B cell (primary cell): ENCODE data around the gene STOX2. TPM values are rescaled to one million over a fixed set of nuclear protein-coding genes. Genes with fewer than 3 reads are reported as not detected.

Source experiments
- ATAC-seq: fragments of 200-7000 bp; cut with Tn5 transposase; one replicate; pipeline ENCODE4 v1.10.0; 2021; ENCODE audit warnings: low read depth, mild to moderate bottlenecking, moderate number of reproducible peaks, moderate library complexity
- CTCF ChIA-PET: fragments of 350-600 bp; sonication (Branson Sonifier 250); formaldehyde crosslinking; loops from one replicate; lab custom pipeline; 2021; ENCODE audit warnings: antibody characterized with exemption, inconsistent platforms; lab: Charles Lee
- POLR2A ChIA-PET: fragments of 350-600 bp; sonication (Branson Sonifier 250); formaldehyde crosslinking; loops from one replicate; lab custom pipeline; 2021; ENCODE audit warnings: antibody characterized with exemption; lab: Charles Lee
- DNase-seq: peaks from one replicate; pipeline ENCODE4 v3.0.0; 2013
- H2AFZ ChIP-seq: 2 replicates; pipeline ENCODE4 v1.6.1; 2012; ENCODE audit warnings: mild to moderate bottlenecking, low read depth, low read length; ENCODE audit not compliant: insufficient read depth, poor library complexity, severe bottlenecking
- H3K27ac ChIP-seq, 2 donors: 1 replicate in 1 of 2; 2 replicates in 1 of 2; pipeline ENCODE4 v1.5.1; 2012 to 2013; ENCODE audit warnings: low read length in 2 of 2, mild to moderate bottlenecking in 2 of 2, moderate library complexity in 1 of 2
- H3K27me3 ChIP-seq, 4 experiments: fragments of 200-600 bp in 1 of 4; sonication (generic) in 1 of 4; replicated peaks in 1 of 4; 1 replicate in 2 of 4; 2 replicates in 2 of 4; pipeline versions ENCODE4 v1.6.1 to v1.7.0; 2013 to 2016; ENCODE audit warnings: low read length in 3 of 4, mild to moderate bottlenecking in 2 of 4, mixed read lengths in 1 of 4, moderate library complexity in 1 of 4; ENCODE audit not compliant: insufficient read depth in 4 of 4, control insufficient read depth in 3 of 4; ENCODE audit errors: control extremely low read depth in 1 of 4
- H3K36me3 ChIP-seq, 2 experiments: replicated peaks in 1 of 2; 1 replicate in 1 of 2; 2 replicates in 1 of 2; pipeline versions ENCODE4 v1.6.1 to v1.7.1; 2013; ENCODE audit warnings: low read length in 1 of 2; ENCODE audit not compliant: insufficient read depth in 2 of 2, control insufficient read depth in 1 of 2; ENCODE audit errors: control extremely low read depth in 1 of 2, extremely low read depth in 1 of 2
- H3K4me1 ChIP-seq, 2 donors: fragments of 200-600 bp in 1 of 2; sonication (generic) in 1 of 2; 1 replicate in 1 of 2; 2 replicates in 1 of 2; pipeline versions ENCODE4 v1.5.1 to v1.6.1; 2013 to 2017; ENCODE audit warnings: low read length in 2 of 2; ENCODE audit not compliant: control insufficient read depth in 2 of 2, insufficient read depth in 2 of 2
- H3K4me2 ChIP-seq: replicated peaks from 2 replicates; pipeline ENCODE3; 2012; ENCODE audit warnings: mild to moderate bottlenecking, low read depth, low read length; ENCODE audit not compliant: poor library complexity, severe bottlenecking
- H3K4me3 ChIP-seq, 5 experiments: fragments of 200-600 bp in 1 of 5; sonication (generic) in 1 of 5; 1 replicate in 3 of 5; 2 replicates in 2 of 5; pipeline versions ENCODE4 v1.5.1 to v1.7.0; 2011 to 2016; ENCODE audit warnings: low read length in 4 of 5, mild to moderate bottlenecking in 4 of 5, low read depth in 2 of 5, control low read depth in 1 of 5, moderate library complexity in 1 of 5; ENCODE audit not compliant: insufficient read depth in 1 of 5; ENCODE audit errors: control extremely low read depth in 1 of 5, extremely low read depth in 1 of 5
- H3K79me2 ChIP-seq: fragments of 200-600 bp; sonication (generic); one replicate; pipeline ENCODE4 v1.6.0; 2016; ENCODE audit warnings: low read length; ENCODE audit not compliant: control insufficient read depth, insufficient read depth
- H3K9ac ChIP-seq: fragments of 200-600 bp; sonication (generic); 2 replicates; pipeline ENCODE4 v1.6.1; 2017; ENCODE audit warnings: mild to moderate bottlenecking, low read length, moderate library complexity
- H3K9me3 ChIP-seq, 3 donors: one replicate each; pipeline versions ENCODE4 v1.6.1 to v1.7.1; 2013; ENCODE audit warnings: low read length in 2 of 3; ENCODE audit not compliant: control insufficient read depth in 2 of 3, insufficient read depth in 1 of 3; ENCODE audit errors: control extremely low read depth in 1 of 3
- H4K20me1 ChIP-seq: 2 replicates; pipeline ENCODE4 v1.6.0; 2012; ENCODE audit warnings: mild to moderate bottlenecking, low read length; ENCODE audit not compliant: insufficient read depth, control insufficient read depth, poor library complexity, severe bottlenecking
- H3K27ac Mint-ChIP-seq: one replicate; pipeline ENCODE4 v1.8.0; 2021; ENCODE audit warnings: mixed read lengths
- H3K27me3 Mint-ChIP-seq: one replicate; pipeline ENCODE4 v1.8.0; 2021; ENCODE audit warnings: mixed read lengths
- H3K4me1 Mint-ChIP-seq: one replicate; pipeline ENCODE4 v1.8.0; 2021; ENCODE audit warnings: mixed read lengths
- H3K4me3 Mint-ChIP-seq: one replicate; pipeline ENCODE4 v1.8.0; 2021; ENCODE audit warnings: mixed read lengths
- H3K9me3 Mint-ChIP-seq: one replicate; pipeline ENCODE4 v1.8.0; 2022; ENCODE audit warnings: mixed read lengths; ENCODE audit not compliant: insufficient read depth
- CTCF ChIP-seq: fragments of 200-600 bp; IDR thresholded peaks from one replicate; pipeline ENCODE4 v1.8.0; 2022; ENCODE audit warnings: antibody characterized with exemption, mild to moderate bottlenecking
- EZH2 ChIP-seq: IDR thresholded peaks from 2 replicates; pipeline ENCODE4 v1.6.1; 2012; ENCODE audit warnings: borderline replicate concordance, low read depth, mild to moderate bottlenecking, moderate library complexity, low read length; ENCODE audit not compliant: insufficient read depth, poor library complexity, severe bottlenecking
- WGBS: methylation state at CpG from one replicate; pipeline ENCODE4 v1.1.5; 2013; ENCODE audit warnings: missing lambda C conversion rate; ENCODE audit not compliant: insufficient coverage; 5-methylcytosine and 5-hydroxymethylcytosine counted together
- intact Hi-C: fragments of 100-400 bp; cut with micrococcal nuclease; formaldehyde crosslinking; loops from one replicate; pipeline ENCODE4 v1.10.0; 2022
- polyA plus RNA-seq: library from polyadenylated mRNA; depleted of rRNA; stranded (reverse); fragments of >200 nt; gene quantifications from 2 replicates; pipeline ENCODE4 v1.2.3, GENCODE V29; 2012
- total RNA-seq, 2 donors: library from RNA; stranded (reverse); fragments of 120-200 nt in 1 of 2; gene quantifications; 1 replicate in 1 of 2; 2 replicates in 1 of 2; pipeline versions ENCODE4 v1.2.3 to v1.2.4, GENCODE V29; 2013 to 2022

STOX2 gene
- total and polyA plus RNA-seq, 2 donors (not counting 1 experiment from before 2014, with no cell fraction given), result under 0.01 TPM; not detected in 1

DNA sequence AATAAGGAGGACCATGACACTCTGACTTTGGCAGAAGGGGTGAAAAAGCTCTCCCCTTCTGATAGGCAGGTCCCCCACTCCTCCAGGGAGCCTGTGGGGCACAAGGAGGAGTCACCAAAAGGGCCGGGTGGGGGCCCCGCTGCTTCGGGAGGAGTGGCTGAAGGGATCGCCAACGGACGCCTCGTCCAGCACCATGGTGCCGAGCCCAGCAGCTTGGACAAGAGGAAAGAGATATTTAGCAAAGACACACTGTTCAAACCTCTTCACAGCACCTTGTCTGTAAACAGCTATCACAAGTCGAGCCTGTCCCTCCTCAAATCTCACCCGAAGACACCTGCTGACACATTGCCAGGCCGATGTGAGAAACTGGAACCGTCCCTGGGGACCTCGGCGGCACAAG lies 105.6 kb downstream of the STOX2 start:
- H3K9me3 Mint-ChIP-seq, result no peaks in the 10 kb centered on the region
- no peaks in the 10 kb centered on the region for H3K27me3 Mint-ChIP-seq
- H3K4me3 ChIP-seq, result no peak overlapping the region
- no peak for DNase-seq
- no peaks in the 10 kb centered on the region for H3K9me3 ChIP-seq
- no peak for ATAC-seq
- no peak overlapping the region for H3K27ac Mint-ChIP-seq
- H3K36me3 ChIP-seq, result no peaks in the 10 kb centered on the region
- no peaks in the 10 kb centered on the region for H3K4me1 Mint-ChIP-seq
- no peaks in the 10 kb centered on the region for H4K20me1 ChIP-seq
- H3K79me2 ChIP-seq, result no peaks in the 10 kb centered on the region
- no peaks in the 10 kb centered on the region for H3K4me1 ChIP-seq
- intact Hi-C loops, result no loop called here
- CTCF ChIA-PET, result no interaction called here
- no peak overlapping the region for H3K9ac ChIP-seq
- POLR2A ChIA-PET, result no interaction called here
- no peak overlapping the region for H2AFZ ChIP-seq
- 96% methylated on average over 11 of the region's 14 CpGs for WGBS
- H3K4me3 Mint-ChIP-seq, result no peak overlapping the region
- no peaks in the 10 kb centered on the region for H3K27me3 ChIP-seq
- TF ChIP-seq CTCF, result no peak
- no peak for TF ChIP-seq EZH2
- no peak overlapping the region for H3K27ac ChIP-seq
- no peak overlapping the region for H3K4me2 ChIP-seq

- Histone ChIP-seq H3K79me2 (no peaks in the 10 kb centered on the region), H3K36me3 (no peaks in the 10 kb centered on the region), H3K27me3 (no peaks in the 10 kb centered on the region), H3K9ac (no peak overlapping the region), H3K4me2 (no peak overlapping the region), H3K9me3 (no peaks in the 10 kb centered on the region), H3K27ac (no peak overlapping the region), H2AFZ (no peak overlapping the region), H3K4me1 (no peaks in the 10 kb centered on the region), H4K20me1 (no peaks in the 10 kb centered on the region), H3K4me3 (no peak overlapping the region)
- no peaks in the 10 kb centered on the region for H3K4me1 Mint-ChIP-seq
- DNase-seq, result no peak
- WGBS, result 80% methylated on average over 1 of the region's 2 CpGs
- no peak for ATAC-seq
- no peak for TF ChIP-seq CTCF
- TF ChIP-seq EZH2, result no peak
- no peak overlapping the region for H3K4me3 Mint-ChIP-seq
- H3K27ac Mint-ChIP-seq, result no peak overlapping the region
- no peaks in the 10 kb centered on the region for H3K27me3 Mint-ChIP-seq
- intact Hi-C loops, result no loop called here
- CTCF ChIA-PET, result no interaction called here
- POLR2A ChIA-PET, result no interaction called here
- H3K9me3 Mint-ChIP-seq, result no peaks in the 10 kb centered on the region
These were observed 106.8 kb downstream of the STOX2 start for GRCh38 chr4:184011826-184012380.
